Upper lobe of left lung (tissue), 6 donors: Measurements from ENCODE around the gene ABHD17A. TPM values are rescaled to one million over a fixed set of nuclear protein-coding genes. Genes with fewer than 3 reads are reported as not detected.

Experiments used
- ATAC-seq, 2 donors: fragments of 200-7000 bp; cut with Tn5 transposase; one replicate each; pipeline ENCODE4 v1.9.1; 2022; ENCODE audit warnings: mild to moderate bottlenecking in 2 of 2, moderate library complexity in 2 of 2; ENCODE audit not compliant: low FRiP score in 2 of 2
- DNase-seq, 2 donors: peaks; one replicate each; pipeline ENCODE4 v3.0.0-alpha.2; 2019 to 2020
- H3K27ac ChIP-seq, 4 donors: fragments of 200-600 bp; sonication (generic); one replicate each; pipeline ENCODE4 v1.5.1; 2016 to 2019
- H3K27me3 ChIP-seq, 4 donors: fragments of 200-600 bp; sonication (generic); one replicate each; pipeline ENCODE4 v1.5.1; 2017 to 2019
- H3K36me3 ChIP-seq, 4 donors: fragments of 200-600 bp; sonication (generic); one replicate each; pipeline ENCODE4 v1.5.1; 2016 to 2019
- H3K4me1 ChIP-seq, 4 donors: fragments of 200-600 bp; sonication (generic); one replicate each; pipeline ENCODE4 v1.5.1; 2018 to 2019
- H3K4me3 ChIP-seq, 4 donors: fragments of 200-600 bp; sonication (generic); one replicate each; pipeline ENCODE4 v1.5.1; 2017 to 2019; ENCODE audit warnings: mild to moderate bottlenecking in 2 of 4, moderate library complexity in 1 of 4
- H3K9me3 ChIP-seq, 4 donors: fragments of 200-600 bp; sonication (generic); one replicate each; pipeline ENCODE4 v1.5.1; 2018 to 2019
- CTCF ChIP-seq, 6 experiments: fragments of 450-650 bp in 4 of 6; fragments of 200-600 bp in 2 of 6; sonication (generic) in 2 of 6; IDR thresholded peaks; one replicate each; pipeline ENCODE4 v1.5.1; 2016 to 2019; ENCODE audit warnings: antibody characterized with exemption in 6 of 6
- EP300 ChIP-seq, 4 donors: sonication (generic); formaldehyde crosslinking; IDR thresholded peaks; one replicate each; pipeline ENCODE4 v1.5.1; 2017; ENCODE audit warnings: antibody characterized with exemption in 4 of 4, control low read depth in 2 of 4
- POLR2A ChIP-seq, 4 donors: fragments of 450-650 bp; IDR thresholded peaks; one replicate each; pipeline ENCODE4 v1.5.1; 2016 to 2017; ENCODE audit warnings: antibody characterized with exemption in 4 of 4, mild to moderate bottlenecking in 2 of 4
- POLR2AphosphoS5 ChIP-seq, 2 donors: sonication (generic); formaldehyde crosslinking; IDR thresholded peaks; one replicate each; pipeline ENCODE4 v1.5.1; 2017; ENCODE audit warnings: antibody characterized with exemption in 2 of 2
- WGBS, 2 donors: methylation state at CpG; one replicate each; pipeline ENCODE4 v1.1.5; 2017 to 2018; 5-methylcytosine and 5-hydroxymethylcytosine counted together
- total RNA-seq, 6 donors: library from RNA; depleted of rRNA in 4 of 6; stranded (reverse); fragments of >200 nt in 4 of 6; gene quantifications; one replicate each; pipeline versions ENCODE4 v1.1.0 to v1.2.1, GENCODE V29; 2016 to 2021
- donor health status: DM: no; HTN: no; CAD: no; lungs with moderate emphysema.
- donor health status: DM: no; HTN: yes; CAD: no; lungs with severe emphysema.

ABHD17A gene
- total RNA-seq, 6 donors from 2014 or later, result 63.4 to 143 (median 108) TPM

DNA sequence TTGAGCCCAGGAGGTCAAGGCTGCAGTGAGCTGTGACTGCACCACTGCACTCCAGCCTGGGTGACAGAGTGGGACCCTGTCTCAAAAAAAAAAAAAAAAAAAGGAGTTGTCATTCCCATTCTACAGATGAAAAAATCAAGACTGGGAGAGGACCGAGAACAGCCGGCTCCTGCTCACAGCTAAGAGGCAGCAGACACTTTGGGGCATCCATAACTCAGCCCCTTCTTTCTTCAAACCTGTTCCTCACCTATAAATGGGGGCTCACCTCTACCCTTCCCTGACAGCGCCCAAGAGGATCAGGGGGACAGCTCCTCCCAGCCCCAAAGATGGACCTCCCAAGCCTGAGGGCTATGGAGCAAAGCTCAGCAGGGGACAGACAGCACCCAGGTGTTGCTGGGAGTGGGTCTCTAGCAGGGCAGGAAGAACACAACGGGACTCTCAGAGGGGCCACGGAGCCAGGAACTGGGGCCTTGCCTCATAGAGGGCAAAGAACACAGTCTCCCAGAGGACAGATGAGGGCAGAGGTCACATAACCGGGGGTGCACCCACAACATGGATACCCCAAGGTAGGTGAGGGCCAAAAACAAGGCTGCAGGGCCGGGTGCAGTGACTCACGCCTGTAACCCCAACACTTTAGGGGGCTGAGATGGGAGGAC lies 18.5 kb downstream of the ABHD17A start:
- H3K27ac ChIP-seq, result no peak overlapping the region
- no peak for DNase-seq
- WGBS, 2 donors, result 91 to 97% methylated on average over 8 of the region's 8 CpGs
- H3K36me3 ChIP-seq, result peaks cover 0 to 9% (median 4%) of the 10 kb centered on the region in 4 donors
- no peak for TF ChIP-seq CTCF (IDR thresholded peaks at IDR 0.05)
- TF ChIP-seq POLR2AphosphoS5 (IDR thresholded peaks at IDR 0.05), result no peak
- no peak for TF ChIP-seq EP300 (IDR thresholded peaks at IDR 0.05)
- no peak for TF ChIP-seq POLR2A (IDR thresholded peaks at IDR 0.05)
- no peaks in the 10 kb centered on the region for H3K27me3 ChIP-seq
- ATAC-seq, result no peak
- peaks cover 19 to 28% (median 20%) of the 10 kb centered on the region in 4 donors for H3K4me1 ChIP-seq
- no peaks in the 10 kb centered on the region for H3K9me3 ChIP-seq
- H3K4me3 ChIP-seq, result no peak overlapping the region

GRCh38 chr19:1865172-1866010 lies 19.9 kb downstream of the ABHD17A start:
- no peaks in the 10 kb centered on the region for H3K36me3 ChIP-seq
- no peaks in the 10 kb centered on the region for H3K9me3 ChIP-seq
- peak overlapping the region; percentile 91 to 95 (median 93) for H3K27ac ChIP-seq
- H3K4me1 ChIP-seq, result peaks cover 25 to 33% (median 28%) of the 10 kb centered on the region in 4 donors
- H3K27me3 ChIP-seq, result no peaks in the 10 kb centered on the region
- no peak for TF ChIP-seq POLR2A (IDR thresholded peaks at IDR 0.05)
- TF ChIP-seq CTCF (IDR thresholded peaks at IDR 0.05), result no peak
- no peak for TF ChIP-seq POLR2AphosphoS5 (IDR thresholded peaks at IDR 0.05)
- TF ChIP-seq EP300 (IDR thresholded peaks at IDR 0.05), result no peak
- peak overlapping the region in 2 of 4 donors; percentile 71 to 98 for H3K4me3 ChIP-seq
- no peak for DNase-seq
- ATAC-seq, result no peak
- WGBS, 2 donors, result 82 to 88% methylated on average over 13 to 16 of the region's 17 CpGs

- peak; percentile 83 to 84 for ATAC-seq
- H3K36me3 ChIP-seq, result no peaks in the 10 kb centered on the region
- TF ChIP-seq POLR2A (IDR thresholded peaks at IDR 0.05), result peak in 1 of 4 donors; percentile 37
- peak in 1 of 2 donors; percentile 4 for TF ChIP-seq POLR2AphosphoS5 (IDR thresholded peaks at IDR 0.05)
- TF ChIP-seq CTCF (IDR thresholded peaks at IDR 0.05), result peak; percentile 86 to 98 (median 92)
- no peak for TF ChIP-seq EP300 (IDR thresholded peaks at IDR 0.05)
- H3K27ac ChIP-seq, result peak overlapping the region; percentile 91 to 95 (median 93)
- 8 to 50% methylated on average over 3 to 45 of the region's 52 CpGs for WGBS, 2 donors
- peak; percentile 82 to 95 for DNase-seq
- peak overlapping the region; percentile 53 to 98 (median 80) for H3K4me3 ChIP-seq
- no peaks in the 10 kb centered on the region for H3K9me3 ChIP-seq
- peaks cover 33 to 41% (median 35%) of the 10 kb centered on the region in 4 donors for H3K4me1 ChIP-seq
- no peaks in the 10 kb centered on the region for H3K27me3 ChIP-seq
Observed at GRCh38 chr19:1864480-1865171, 20.7 kb downstream of the ABHD17A start.

GRCh38 chr19:1863638-1864479 lies 21.4 kb downstream of the ABHD17A start:
- Histone ChIP-seq H3K36me3 (no peaks in the 10 kb centered on the region), H3K27me3 (no peaks in the 10 kb centered on the region), H3K9me3 (no peaks in the 10 kb centered on the region), H3K27ac (peak overlapping the region; percentile 91 to 95 (median 93)), H3K4me1 (peaks cover 35 to 48% (median 42%) of the 10 kb centered on the region in 4 donors), H3K4me3 (peak overlapping the region; percentile 53 to 98 (median 80))
- peak; percentile 92 to 98 for DNase-seq
- peak; percentile 88 to 92 for ATAC-seq
- 1% methylated on average over 17 of the region's 115 CpGs; no CpG with 5 or more reads in 1 of the 2 donors for WGBS, 2 donors
- no peak for TF ChIP-seq POLR2A (IDR thresholded peaks at IDR 0.05)
- no peak for TF ChIP-seq EP300 (IDR thresholded peaks at IDR 0.05)
- peak in 1 of 6 experiments; percentile 2 for TF ChIP-seq CTCF (IDR thresholded peaks at IDR 0.05)
- TF ChIP-seq POLR2AphosphoS5 (IDR thresholded peaks at IDR 0.05), result peak in 1 of 2 donors; percentile 25
